ENCODE data around the gene MMP10. TPM values are rescaled to one million over a fixed set of nuclear protein-coding genes. Genes with fewer than 3 reads are reported as not detected.

MMP10 gene
- total and polyA plus RNA-seq, 7 donors, result 0.25 to 0.46 TPM; not detected in 5

GRCh38 chr11:102722821-102723220, 57.6 kb downstream of the MMP10 start:
- H3K27ac ChIP-seq, result no peak overlapping the region
- intact Hi-C loops (cut with DNase I), result no loop called here
- peaks cover 0 to 4% (median 0%) of the 10 kb centered on the region in 4 donors for H3K9me3 ChIP-seq
- H3K27me3 ChIP-seq, result no peaks in the 10 kb centered on the region
- H3K36me3 ChIP-seq, result no peaks in the 10 kb centered on the region
- no peak overlapping the region for H3K4me3 ChIP-seq
- DNase-seq, result no peak
- no peaks in the 10 kb centered on the region for H3K4me1 ChIP-seq
- TF ChIP-seq CTCF (IDR thresholded peaks at IDR 0.05) (no peak), POLR2A (IDR thresholded peaks at IDR 0.05) (no peak), POLR2AphosphoS5 (IDR thresholded peaks at IDR 0.05) (no peak), EP300 (IDR thresholded peaks at IDR 0.05) (no peak)

Other genes with a start within 250 kb of the MMP10 start
- gene MMP7, start 249.9 kb downstream of the MMP10 start, total RNA-seq, result not detected
- 10 to 100 TPM in 1 of 3 donors, not detected in 2; 11.8 TPM for gene MMP7, start 249.9 kb downstream of the MMP10 start, polyA plus RNA-seq
- gene MMP20, start 155.3 kb downstream of the MMP10 start, total RNA-seq, result not detected
- not detected for gene MMP20, start 155.3 kb downstream of the MMP10 start, polyA plus RNA-seq
- gene MMP27, start 74.9 kb downstream of the MMP10 start, total RNA-seq, result not detected
- gene MMP27, start 74.9 kb downstream of the MMP10 start, polyA plus RNA-seq, result not detected
- not detected for gene MMP8, start 55.7 kb downstream of the MMP10 start, total RNA-seq
- gene MMP8, start 55.7 kb downstream of the MMP10 start, polyA plus RNA-seq, result under 1 TPM in 2 of 3 donors, not detected in 1; 0.06 to 0.23 TPM
- gene MMP1, start 17.5 kb upstream of the MMP10 start, total RNA-seq, result 1 to 10 TPM in 1 of 4 donors, not detected in 3; 1.8 TPM
- gene MMP1, start 17.5 kb upstream of the MMP10 start, polyA plus RNA-seq, result 1 to 10 TPM in 2 of 3 donors, under 1 TPM in 1; 0.60 to 5.3 (median 2.7) TPM
- 10 to 100 TPM in 2 of 4 donors, under 1 TPM in 1, not detected in 1; 0.36 to 28.5 (median 25.3) TPM for gene MMP3, start 63.0 kb upstream of the MMP10 start, total RNA-seq
- 1 to 10 TPM in 2 of 3 donors, not detected in 1; 1.3 to 2.8 TPM for gene MMP3, start 63.0 kb upstream of the MMP10 start, polyA plus RNA-seq
- gene MMP12, start 94.4 kb upstream of the MMP10 start, total RNA-seq, result 1 to 10 TPM in 1 of 4 donors, not detected in 3; 1.8 TPM
- 100 to 1,000 TPM in 1 of 3 donors, 10 to 100 TPM in 1, 1 to 10 TPM in 1; 2.4 to 209 (median 31.6) TPM for gene MMP12, start 94.4 kb upstream of the MMP10 start, polyA plus RNA-seq
- not detected for gene MMP13, start 175.1 kb upstream of the MMP10 start, total RNA-seq
- under 1 TPM in 2 of 3 donors, not detected in 1; 0.19 to 0.92 TPM for gene MMP13, start 175.1 kb upstream of the MMP10 start, polyA plus RNA-seq